Measurements from ENCODE around the gene CLCNKB. TPM values are rescaled to one million over a fixed set of nuclear protein-coding genes. Genes with fewer than 3 reads are reported as not detected.

CLCNKB gene
- total and polyA plus RNA-seq, 2 of the 13 experiments (the other 11 are each of a cell fraction or from before 2014, with no cell fraction given): 0.04 TPM; not detected in 1

DNA sequence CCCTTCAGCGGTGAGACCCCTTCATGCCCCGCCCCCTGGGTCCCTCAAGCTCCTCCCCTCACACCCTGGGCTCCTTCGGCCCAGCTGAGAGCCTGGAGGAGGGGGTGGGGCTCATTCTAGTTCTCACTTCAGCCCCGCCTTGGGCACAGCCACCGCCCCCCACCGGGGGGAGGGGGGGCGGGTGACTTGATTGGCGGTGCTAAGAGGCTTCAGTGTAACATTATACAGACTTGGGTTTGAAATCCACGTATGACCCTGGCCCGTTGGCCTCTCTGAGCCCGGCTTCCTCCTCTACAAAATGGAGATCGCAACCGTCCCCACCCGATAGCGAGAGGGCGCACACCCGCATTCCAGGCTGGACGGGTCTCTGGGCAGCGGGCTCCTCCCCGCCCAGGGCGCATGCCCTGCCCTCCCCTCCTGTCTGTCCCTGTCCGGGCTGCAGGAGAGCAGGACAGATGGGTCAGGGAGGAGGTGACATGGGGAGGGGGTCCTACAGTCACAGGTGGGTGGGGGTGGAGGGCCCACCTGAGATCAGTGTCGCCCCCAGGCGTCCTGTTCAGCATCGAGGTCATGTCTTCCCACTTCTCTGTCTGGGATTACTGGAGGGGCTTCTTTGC is 5.1 kb downstream of the CLCNKB start (continued):
- no peak for TF ChIP-seq AKNA (CRISPR knock-in tag; IDR thresholded peaks at IDR 0.05; ENCODE audit: borderline replicate concordance)
- no peak for TF ChIP-seq ZMAT3 (CRISPR knock-in tag; conservative IDR thresholded peaks at IDR 0.05)
- no peak for TF ChIP-seq HDAC1 (CRISPR knock-in tag; IDR thresholded peaks at IDR 0.05)
- TF ChIP-seq ZNF282 (IDR thresholded peaks at IDR 0.05; ENCODE audit: partially characterized antibody): no peak
- no peak for TF ChIP-seq ZNF235 (CRISPR knock-in tag; IDR thresholded peaks at IDR 0.05; ENCODE audit: borderline replicate concordance)
- no peak for TF ChIP-seq IRF9 (CRISPR knock-in tag; IDR thresholded peaks at IDR 0.05; ENCODE audit: borderline replicate concordance)

- ATAC-seq (no peak), FAIRE-seq (no peak), DNase-seq (ENCODE audit: low spot score) (no peak)
- Histone ChIP-seq H3K79me2 (ENCODE audit: insufficient read depth, low read length) (no peaks in the 10 kb centered on the region), H4K20me1 (ENCODE audit: insufficient read depth, low read length) (no peaks in the 10 kb centered on the region), H3K4me1 (ENCODE audit: insufficient read depth, low read length) (peaks cover 10% of the 10 kb centered on the region), H3K4me2 (ENCODE audit: low read depth, low read length) (no peak overlapping the region), H3K27ac (ENCODE audit: extremely low read length, insufficient read depth, low read length) (no peak overlapping the region), H3K27me3 (ENCODE audit: control insufficient read depth in 1 of 2, insufficient read depth in 2 of 2, low read length in 2 of 2) (peaks cover 6 to 43% of the 10 kb centered on the region in 2 experiments; a peak in 3 of 5 replicates), H3K36me3 (replicated peaks in 1 of 2; ENCODE audit: control insufficient read depth in 1 of 2, insufficient read depth in 2 of 2, low read length in 2 of 2) (no peaks in the 10 kb centered on the region), H3K4me3 (replicated peaks in 1 of 3; ENCODE audit: insufficient read depth in 1 of 3, low read depth in 2 of 3, low read length in 3 of 3) (no peak overlapping the region), H3K9me3 (ENCODE audit: low read length) (no peaks in the 10 kb centered on the region), H2AFZ (ENCODE audit: low read length) (no peak overlapping the region), H3K9ac (ENCODE audit: insufficient read depth, low read depth, low read length) (no peak overlapping the region)
- 0% methylated on average over 1 of the region's 7 CpGs for WGBS (ENCODE audit: low lambda C conversion rate)
- ChIA-PET CTCF (ENCODE audit: low intra/inter-chr PET ratio, low total read pairs) (no interaction called here), POLR2A (no interaction called here)
- intact Hi-C loops (cut with micrococcal nuclease; ENCODE audit: unreplicated experiment) (no loop called here), in situ Hi-C loops (cut with HindIII; ENCODE audit: extremely low pct_ligation_motif_present, low pct_unique_long_range_greater_than_20kb) (no loop called here)
- no TSS peak for BruUV-seq (replicated peaks)
- TF ChIP-seq ZNF296 (CRISPR knock-in tag; conservative IDR thresholded peaks at IDR 0.05): no peak
- TF ChIP-seq, protein P1, sequence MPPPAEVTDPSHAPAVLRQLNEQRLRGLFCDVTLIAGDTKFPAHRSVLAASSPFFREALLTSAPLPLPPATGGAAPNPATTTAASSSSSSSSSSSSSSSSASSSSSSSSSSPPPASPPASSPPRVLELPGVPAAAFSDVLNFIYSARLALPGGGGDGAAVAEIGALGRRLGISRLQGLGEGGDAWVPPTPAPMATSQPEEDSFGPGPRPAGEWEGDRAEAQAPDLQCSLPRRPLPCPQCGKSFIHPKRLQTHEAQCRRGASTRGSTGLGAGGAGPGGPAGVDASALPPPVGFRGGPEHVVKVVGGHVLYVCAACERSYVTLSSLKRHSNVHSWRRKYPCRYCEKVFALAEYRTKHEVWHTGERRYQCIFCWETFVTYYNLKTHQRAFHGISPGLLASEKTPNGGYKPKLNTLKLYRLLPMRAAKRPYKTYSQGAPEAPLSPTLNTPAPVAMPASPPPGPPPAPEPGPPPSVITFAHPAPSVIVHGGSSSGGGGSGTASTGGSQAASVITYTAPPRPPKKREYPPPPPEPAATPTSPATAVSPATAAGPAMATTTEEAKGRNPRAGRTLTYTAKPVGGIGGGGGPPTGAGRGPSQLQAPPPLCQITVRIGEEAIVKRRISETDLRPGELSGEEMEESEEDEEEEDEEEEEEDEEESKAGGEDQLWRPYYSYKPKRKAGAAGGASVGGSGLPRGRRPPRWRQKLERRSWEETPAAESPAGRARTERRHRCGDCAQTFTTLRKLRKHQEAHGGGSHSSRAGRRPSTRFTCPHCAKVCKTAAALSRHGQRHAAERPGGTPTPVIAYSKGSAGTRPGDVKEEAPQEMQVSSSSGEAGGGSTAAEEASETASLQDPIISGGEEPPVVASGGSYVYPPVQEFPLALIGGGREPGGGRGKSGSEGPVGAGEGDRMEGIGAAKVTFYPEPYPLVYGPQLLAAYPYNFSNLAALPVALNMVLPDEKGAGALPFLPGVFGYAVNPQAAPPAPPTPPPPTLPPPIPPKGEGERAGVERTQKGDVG (CRISPR knock-in tag; IDR thresholded peaks at IDR 0.05; ENCODE audit: borderline replicate concordance): no peak
- no peak for TF ChIP-seq ZNF83 (CRISPR knock-in tag; IDR thresholded peaks at IDR 0.05; ENCODE audit: borderline replicate concordance)
- no peak for TF ChIP-seq BRD4 (CRISPR knock-in tag; IDR thresholded peaks at IDR 0.05)
These were observed 6.7 kb downstream of the CLCNKB start for GRCh38 chr1:16050328-16050727.

Measured in HepG2 (cell line).